ENCODE measurements around the gene RAB3GAP2.

DNA sequence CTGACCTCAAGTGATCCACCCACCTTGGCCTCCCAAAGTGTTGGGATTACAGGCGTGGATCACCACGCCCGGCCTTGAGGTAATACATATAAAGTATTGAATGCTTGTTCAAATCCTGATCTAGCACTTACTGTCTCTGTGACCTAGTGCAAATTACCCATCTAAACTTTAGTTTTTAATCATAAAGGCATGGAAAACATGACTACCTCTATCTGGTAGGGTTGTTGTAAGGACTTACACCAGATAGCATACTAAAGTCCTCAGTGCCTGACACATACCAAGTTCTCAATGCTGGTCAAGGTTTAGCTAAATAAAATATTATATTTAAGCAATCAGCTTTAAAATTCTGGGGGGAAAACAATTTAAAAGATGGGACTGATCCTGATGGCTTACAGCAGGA lies 38.3 kb downstream of the RAB3GAP2 start:
- TF ChIP-seq, protein P1, sequence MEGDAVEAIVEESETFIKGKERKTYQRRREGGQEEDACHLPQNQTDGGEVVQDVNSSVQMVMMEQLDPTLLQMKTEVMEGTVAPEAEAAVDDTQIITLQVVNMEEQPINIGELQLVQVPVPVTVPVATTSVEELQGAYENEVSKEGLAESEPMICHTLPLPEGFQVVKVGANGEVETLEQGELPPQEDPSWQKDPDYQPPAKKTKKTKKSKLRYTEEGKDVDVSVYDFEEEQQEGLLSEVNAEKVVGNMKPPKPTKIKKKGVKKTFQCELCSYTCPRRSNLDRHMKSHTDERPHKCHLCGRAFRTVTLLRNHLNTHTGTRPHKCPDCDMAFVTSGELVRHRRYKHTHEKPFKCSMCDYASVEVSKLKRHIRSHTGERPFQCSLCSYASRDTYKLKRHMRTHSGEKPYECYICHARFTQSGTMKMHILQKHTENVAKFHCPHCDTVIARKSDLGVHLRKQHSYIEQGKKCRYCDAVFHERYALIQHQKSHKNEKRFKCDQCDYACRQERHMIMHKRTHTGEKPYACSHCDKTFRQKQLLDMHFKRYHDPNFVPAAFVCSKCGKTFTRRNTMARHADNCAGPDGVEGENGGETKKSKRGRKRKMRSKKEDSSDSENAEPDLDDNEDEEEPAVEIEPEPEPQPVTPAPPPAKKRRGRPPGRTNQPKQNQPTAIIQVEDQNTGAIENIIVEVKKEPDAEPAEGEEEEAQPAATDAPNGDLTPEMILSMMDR (IDR thresholded peaks at IDR 0.05): no peak
- no peak for TF ChIP-seq POLR2A (IDR thresholded peaks at IDR 0.05)
- no peak for TF ChIP-seq POLR2AphosphoS5 (IDR thresholded peaks at IDR 0.05)
